DMS 273 treated with DMSO at 0.1 percent for 48 hours (cell line): ENCODE data around the gene ASTN2.

Experiments used
- DNase-seq: peaks from one replicate; lab custom pipeline; 2025; lab: John Stamatoyannopoulos, UW

ASTN2 gene

GRCh38 chr9:116661037-116661954 is 753.6 kb downstream of the ASTN2 start:
- peak; percentile 29 for DNase-seq

- DNase-seq, result no peak
Measured at GRCh38 chr9:116658265-116658664, 756.6 kb downstream of the ASTN2 start.

GRCh38 chr9:116656977-116657376 is 757.9 kb downstream of the ASTN2 start:
- DNase-seq, result no peak

- DNase-seq, result no peak
Measured at GRCh38 chr9:116656501-116656971, 758.3 kb downstream of the ASTN2 start.

GRCh38 chr9:116654059-116654355 is 760.9 kb downstream of the ASTN2 start:
- DNase-seq, result no peak

- DNase-seq, result no peak
Measured at GRCh38 chr9:116653348-116654058, 761.4 kb downstream of the ASTN2 start.

- DNase-seq, result no peak
Measured at GRCh38 chr9:116647515-116647809, 767.4 kb downstream of the ASTN2 start.

GRCh38 chr9:116646661-116647514 is 768.0 kb downstream of the ASTN2 start:
- peak; percentile 15 for DNase-seq

GRCh38 chr9:116644091-116644688 is 770.7 kb downstream of the ASTN2 start:
- no peak for DNase-seq

- no peak for DNase-seq
Measured at GRCh38 chr9:116643691-116644090, 771.2 kb downstream of the ASTN2 start.

- no peak for DNase-seq
Measured at GRCh38 chr9:116641292-116642059, 773.4 kb downstream of the ASTN2 start.

- DNase-seq, result no peak
Measured at GRCh38 chr9:116639251-116639741, 775.6 kb downstream of the ASTN2 start.

- no peak for DNase-seq
Measured at GRCh38 chr9:116635908-116636307, 778.9 kb downstream of the ASTN2 start.

- no peak for DNase-seq
Measured at GRCh38 chr9:116632990-116633838, 781.6 kb downstream of the ASTN2 start.

GRCh38 chr9:116629634-116630033 is 785.2 kb downstream of the ASTN2 start:
- DNase-seq, result no peak

- DNase-seq, result no peak
Measured at GRCh38 chr9:116628716-116629115, 786.1 kb downstream of the ASTN2 start.

GRCh38 chr9:116627433-116627832 is 787.4 kb downstream of the ASTN2 start:
- no peak for DNase-seq

GRCh38 chr9:116626762-116627161 is 788.1 kb downstream of the ASTN2 start:
- no peak for DNase-seq

- no peak for DNase-seq
Measured at GRCh38 chr9:116623715-116624114, 791.1 kb downstream of the ASTN2 start.

GRCh38 chr9:116617389-116617788 is 797.5 kb downstream of the ASTN2 start:
- no peak for DNase-seq
